Upper lobe of left lung (tissue), 4 donors: ENCODE measurements around the gene MCL1.
A peak's percentile ranks its signal among the peaks of the same experiment; 100 is the strongest.

Experiments
- EP300 ChIP-seq, 4 donors: sonication (generic); formaldehyde crosslinking; IDR thresholded peaks; one replicate each; pipeline ENCODE4 v1.5.1; 2017; ENCODE audit warnings: antibody characterized with exemption in 4 of 4, control low read depth in 2 of 4
- POLR2A ChIP-seq, 4 donors: fragments of 450-650 bp; IDR thresholded peaks; one replicate each; pipeline ENCODE4 v1.5.1; 2016 to 2017; ENCODE audit warnings: antibody characterized with exemption in 4 of 4, mild to moderate bottlenecking in 2 of 4
- POLR2AphosphoS5 ChIP-seq, 2 donors: sonication (generic); formaldehyde crosslinking; IDR thresholded peaks; one replicate each; pipeline ENCODE4 v1.5.1; 2017; ENCODE audit warnings: antibody characterized with exemption in 2 of 2
- TF ChIP-seq, protein P1 (sequence below), 6 experiments: fragments of 450-650 bp in 4 of 6; fragments of 200-600 bp in 2 of 6; sonication (generic) in 2 of 6; IDR thresholded peaks; one replicate each; pipeline ENCODE4 v1.5.1; 2016 to 2019; ENCODE audit warnings: antibody characterized with exemption in 6 of 6

DNA sequence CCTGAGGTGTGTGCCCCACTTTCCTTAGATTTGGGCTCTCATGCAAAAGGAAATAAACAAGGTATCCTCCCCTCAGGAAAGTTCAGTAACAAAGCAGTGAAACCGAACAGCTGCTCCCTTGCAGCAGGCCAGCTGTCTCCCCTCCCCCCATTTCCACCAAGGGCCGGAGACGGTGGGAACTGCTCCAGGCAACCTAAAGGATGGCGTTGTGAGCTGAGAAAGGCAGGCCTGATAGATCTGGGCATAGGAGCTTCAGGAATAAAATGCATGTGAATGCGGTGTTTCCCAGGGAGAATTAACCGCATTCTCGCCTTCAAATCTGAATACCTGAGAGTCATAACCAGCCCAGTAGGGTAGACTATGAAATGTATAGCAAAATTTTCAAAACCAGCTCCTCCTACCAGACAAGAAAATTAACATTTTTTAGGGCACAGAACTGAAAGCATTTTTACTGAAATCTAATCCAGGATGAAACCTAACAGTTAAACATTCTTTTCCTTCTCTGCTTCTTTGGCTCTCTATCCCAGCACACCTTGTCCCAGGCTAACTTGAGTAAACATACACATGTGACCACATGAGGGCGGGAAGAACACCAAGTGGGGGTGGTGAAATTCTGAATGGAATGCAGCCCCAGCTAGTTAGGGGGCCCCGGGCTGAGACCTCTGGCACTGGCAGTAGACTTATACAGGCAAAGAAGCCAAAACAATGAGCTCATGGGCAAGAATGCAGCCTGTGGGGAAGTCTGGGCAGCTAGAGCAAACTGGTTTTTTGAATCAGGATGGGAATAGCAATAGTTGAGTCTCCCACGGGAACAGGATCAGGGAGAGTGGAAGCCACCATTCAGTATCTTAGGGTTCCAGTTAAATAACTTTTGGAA lies 11.5 kb downstream of the MCL1 start:
- TF ChIP-seq, protein P1, sequence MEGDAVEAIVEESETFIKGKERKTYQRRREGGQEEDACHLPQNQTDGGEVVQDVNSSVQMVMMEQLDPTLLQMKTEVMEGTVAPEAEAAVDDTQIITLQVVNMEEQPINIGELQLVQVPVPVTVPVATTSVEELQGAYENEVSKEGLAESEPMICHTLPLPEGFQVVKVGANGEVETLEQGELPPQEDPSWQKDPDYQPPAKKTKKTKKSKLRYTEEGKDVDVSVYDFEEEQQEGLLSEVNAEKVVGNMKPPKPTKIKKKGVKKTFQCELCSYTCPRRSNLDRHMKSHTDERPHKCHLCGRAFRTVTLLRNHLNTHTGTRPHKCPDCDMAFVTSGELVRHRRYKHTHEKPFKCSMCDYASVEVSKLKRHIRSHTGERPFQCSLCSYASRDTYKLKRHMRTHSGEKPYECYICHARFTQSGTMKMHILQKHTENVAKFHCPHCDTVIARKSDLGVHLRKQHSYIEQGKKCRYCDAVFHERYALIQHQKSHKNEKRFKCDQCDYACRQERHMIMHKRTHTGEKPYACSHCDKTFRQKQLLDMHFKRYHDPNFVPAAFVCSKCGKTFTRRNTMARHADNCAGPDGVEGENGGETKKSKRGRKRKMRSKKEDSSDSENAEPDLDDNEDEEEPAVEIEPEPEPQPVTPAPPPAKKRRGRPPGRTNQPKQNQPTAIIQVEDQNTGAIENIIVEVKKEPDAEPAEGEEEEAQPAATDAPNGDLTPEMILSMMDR (IDR thresholded peaks at IDR 0.05), result peak in 1 of 6 experiments; percentile 7
- TF ChIP-seq POLR2AphosphoS5 (IDR thresholded peaks at IDR 0.05) (peak; percentile 88 to 92), POLR2A (IDR thresholded peaks at IDR 0.05) (peak in 2 of 4 donors; percentile 47 to 63), EP300 (IDR thresholded peaks at IDR 0.05) (peak; percentile 63 to 99 (median 88))
